ENCODE measurements around the gene TTLL7.

DNA sequence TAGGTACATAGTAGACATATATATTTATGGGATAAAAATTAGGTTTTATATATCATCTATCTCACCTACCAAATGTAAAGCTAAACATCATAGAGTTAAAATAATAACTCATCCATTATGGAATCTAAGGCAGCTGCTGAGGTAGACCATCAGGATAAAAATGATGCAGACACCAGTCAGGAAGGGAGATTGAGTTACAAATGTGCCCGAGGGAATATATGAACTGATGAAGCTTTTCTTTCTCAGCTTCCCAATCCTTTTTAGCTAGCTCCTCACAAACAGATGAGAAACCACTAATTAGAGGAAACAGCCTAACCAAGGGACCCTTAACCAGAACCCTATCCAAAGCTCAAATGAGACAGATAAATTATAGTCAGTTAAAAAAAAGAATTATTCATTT lies 20.9 kb downstream of the TTLL7 start:
- TF ChIP-seq CTCF (IDR thresholded peaks at IDR 0.05) = no peak
- TF ChIP-seq EP300 (IDR thresholded peaks at IDR 0.05) = no peak

All from sigmoid colon (tissue), 4 donors.